Measurements from ENCODE around the gene NDUFA3.

DNA sequence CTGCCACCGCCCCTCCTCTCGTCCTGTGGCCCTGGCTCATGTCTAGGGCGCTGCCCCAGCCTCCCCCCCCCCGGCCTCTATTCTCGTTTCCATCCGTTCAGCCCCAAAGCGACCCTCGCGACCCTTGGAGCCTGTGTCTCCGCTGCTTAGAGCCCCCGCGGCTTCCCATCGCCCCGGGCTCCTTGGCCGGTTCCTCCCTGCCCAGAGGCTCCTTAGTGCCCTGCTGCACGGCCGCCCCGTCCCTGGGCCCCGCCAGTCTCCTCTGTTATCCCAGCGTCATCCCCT is 25.7 kb downstream of the NDUFA3 start:
- TF ChIP-seq POLR2AphosphoS5 (IDR thresholded peaks at IDR 0.05) (no peak), EZH2 (IDR thresholded peaks at IDR 0.05; ENCODE audit: borderline replicate concordance, insufficient read depth, low read length, poor library complexity, severe bottlenecking) (no peak), TAF1 (IDR thresholded peaks at IDR 0.05; ENCODE audit: low read depth) (no peak), EP300 (conservative IDR thresholded peaks at IDR 0.05; ENCODE audit: poor library complexity, severe bottlenecking) (no peak), SMC3 (conservative IDR thresholded peaks at IDR 0.05; ENCODE audit: poor library complexity) (no peak), RAD21 (conservative IDR thresholded peaks at IDR 0.05) (no peak), MXI1 (conservative IDR thresholded peaks at IDR 0.05; ENCODE audit: poor library complexity, severe bottlenecking) (no peak)
- TF ChIP-seq, protein P1, sequence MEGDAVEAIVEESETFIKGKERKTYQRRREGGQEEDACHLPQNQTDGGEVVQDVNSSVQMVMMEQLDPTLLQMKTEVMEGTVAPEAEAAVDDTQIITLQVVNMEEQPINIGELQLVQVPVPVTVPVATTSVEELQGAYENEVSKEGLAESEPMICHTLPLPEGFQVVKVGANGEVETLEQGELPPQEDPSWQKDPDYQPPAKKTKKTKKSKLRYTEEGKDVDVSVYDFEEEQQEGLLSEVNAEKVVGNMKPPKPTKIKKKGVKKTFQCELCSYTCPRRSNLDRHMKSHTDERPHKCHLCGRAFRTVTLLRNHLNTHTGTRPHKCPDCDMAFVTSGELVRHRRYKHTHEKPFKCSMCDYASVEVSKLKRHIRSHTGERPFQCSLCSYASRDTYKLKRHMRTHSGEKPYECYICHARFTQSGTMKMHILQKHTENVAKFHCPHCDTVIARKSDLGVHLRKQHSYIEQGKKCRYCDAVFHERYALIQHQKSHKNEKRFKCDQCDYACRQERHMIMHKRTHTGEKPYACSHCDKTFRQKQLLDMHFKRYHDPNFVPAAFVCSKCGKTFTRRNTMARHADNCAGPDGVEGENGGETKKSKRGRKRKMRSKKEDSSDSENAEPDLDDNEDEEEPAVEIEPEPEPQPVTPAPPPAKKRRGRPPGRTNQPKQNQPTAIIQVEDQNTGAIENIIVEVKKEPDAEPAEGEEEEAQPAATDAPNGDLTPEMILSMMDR (IDR thresholded peaks at IDR 0.05; ENCODE audit: poor library complexity, severe bottlenecking): no peak
- TF ChIP-seq, protein P2, sequence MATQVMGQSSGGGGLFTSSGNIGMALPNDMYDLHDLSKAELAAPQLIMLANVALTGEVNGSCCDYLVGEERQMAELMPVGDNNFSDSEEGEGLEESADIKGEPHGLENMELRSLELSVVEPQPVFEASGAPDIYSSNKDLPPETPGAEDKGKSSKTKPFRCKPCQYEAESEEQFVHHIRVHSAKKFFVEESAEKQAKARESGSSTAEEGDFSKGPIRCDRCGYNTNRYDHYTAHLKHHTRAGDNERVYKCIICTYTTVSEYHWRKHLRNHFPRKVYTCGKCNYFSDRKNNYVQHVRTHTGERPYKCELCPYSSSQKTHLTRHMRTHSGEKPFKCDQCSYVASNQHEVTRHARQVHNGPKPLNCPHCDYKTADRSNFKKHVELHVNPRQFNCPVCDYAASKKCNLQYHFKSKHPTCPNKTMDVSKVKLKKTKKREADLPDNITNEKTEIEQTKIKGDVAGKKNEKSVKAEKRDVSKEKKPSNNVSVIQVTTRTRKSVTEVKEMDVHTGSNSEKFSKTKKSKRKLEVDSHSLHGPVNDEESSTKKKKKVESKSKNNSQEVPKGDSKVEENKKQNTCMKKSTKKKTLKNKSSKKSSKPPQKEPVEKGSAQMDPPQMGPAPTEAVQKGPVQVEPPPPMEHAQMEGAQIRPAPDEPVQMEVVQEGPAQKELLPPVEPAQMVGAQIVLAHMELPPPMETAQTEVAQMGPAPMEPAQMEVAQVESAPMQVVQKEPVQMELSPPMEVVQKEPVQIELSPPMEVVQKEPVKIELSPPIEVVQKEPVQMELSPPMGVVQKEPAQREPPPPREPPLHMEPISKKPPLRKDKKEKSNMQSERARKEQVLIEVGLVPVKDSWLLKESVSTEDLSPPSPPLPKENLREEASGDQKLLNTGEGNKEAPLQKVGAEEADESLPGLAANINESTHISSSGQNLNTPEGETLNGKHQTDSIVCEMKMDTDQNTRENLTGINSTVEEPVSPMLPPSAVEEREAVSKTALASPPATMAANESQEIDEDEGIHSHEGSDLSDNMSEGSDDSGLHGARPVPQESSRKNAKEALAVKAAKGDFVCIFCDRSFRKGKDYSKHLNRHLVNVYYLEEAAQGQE (IDR thresholded peaks at IDR 0.05; ENCODE audit: borderline replicate concordance): no peak

Data from neural cell (in vitro differentiated cells).